HepG2 (cell line): ENCODE data around the gene TASOR2. TPM values are rescaled to one million over a fixed set of nuclear protein-coding genes. Genes with fewer than 3 reads are reported as not detected.

Source experiments
- GTF2F1 ChIP-seq: fragments of 150-350 bp; IDR thresholded peaks from 2 replicates; pipeline ENCODE4 v1.6.1; 2014; ENCODE audit warnings: low read length
- JUN ChIP-seq: sonication (generic); formaldehyde crosslinking; IDR thresholded peaks from 2 replicates; pipeline ENCODE4 v1.4.0; 2020; ENCODE audit warnings: mild to moderate bottlenecking, missing genetic modification reagents
- MAFF ChIP-seq: IDR thresholded peaks from 2 replicates; pipeline ENCODE4 v1.6.1; 2011; ENCODE audit warnings: low read depth, low read length, improper control_type of control experiment
- SKIL ChIP-seq: sonication (generic); formaldehyde crosslinking; IDR thresholded peaks from 2 replicates; pipeline ENCODE4 v1.8.0; 2022; ENCODE audit warnings: missing genetic modification reagents, mild to moderate bottlenecking, moderate library complexity, borderline replicate concordance
- SRF ChIP-seq: IDR thresholded peaks from 2 replicates; pipeline ENCODE4 v1.6.1; 2011; ENCODE audit warnings: mild to moderate bottlenecking, low read depth, low read length, moderate library complexity
- TBX2 ChIP-seq: sonication (generic); formaldehyde crosslinking; IDR thresholded peaks from 2 replicates; pipeline ENCODE4 v1.5.0; 2020; ENCODE audit warnings: missing genetic modification reagents, mild to moderate bottlenecking, borderline replicate concordance
- TBX3 ChIP-seq: fragments of 450-650 bp; IDR thresholded peaks from 2 replicates; pipeline ENCODE4 v1.6.1; 2017; ENCODE audit warnings: antibody characterized with exemption, mild to moderate bottlenecking, inconsistent platforms, borderline replicate concordance
- TRIM24 ChIP-seq: sonication (generic); formaldehyde crosslinking; IDR thresholded peaks from 2 replicates; pipeline ENCODE4 v1.8.0; 2022; ENCODE audit warnings: mild to moderate bottlenecking, missing genetic modification reagents
- XBP1 ChIP-seq: sonication (generic); formaldehyde crosslinking; IDR thresholded peaks from 2 replicates; pipeline ENCODE4 v1.5.0; 2020; ENCODE audit warnings: missing genetic modification reagents
- ZBTB46 ChIP-seq: sonication (generic); formaldehyde crosslinking; IDR thresholded peaks from 2 replicates; pipeline ENCODE4 v1.4.0; 2020; ENCODE audit warnings: mild to moderate bottlenecking, missing genetic modification reagents, borderline replicate concordance
- ZNF354B ChIP-seq: sonication (generic); formaldehyde crosslinking; IDR thresholded peaks from 2 replicates; pipeline ENCODE4 v1.8.0; 2022; ENCODE audit warnings: mild to moderate bottlenecking, missing genetic modification reagents
- ZNF44 ChIP-seq: sonication (generic); formaldehyde crosslinking; IDR thresholded peaks from 2 replicates; pipeline ENCODE4 v1.5.1; 2020; ENCODE audit warnings: mild to moderate bottlenecking, missing genetic modification reagents
- ZNF460 ChIP-seq: sonication (generic); formaldehyde crosslinking; IDR thresholded peaks from 2 replicates; pipeline ENCODE4 v1.5.1; 2020; ENCODE audit warnings: missing genetic modification reagents, mild to moderate bottlenecking, borderline replicate concordance
- ZNF557 ChIP-seq: sonication (generic); formaldehyde crosslinking; IDR thresholded peaks from 2 replicates; pipeline ENCODE4 v1.4.0; 2020; ENCODE audit warnings: missing genetic modification reagents
- polyA plus RNA-seq, 8 experiments: library from polyadenylated mRNA; depleted of rRNA in 3 of 8; stranded (reverse) in 7 of 8; unstranded in 1 of 8; fragments of >200 nt; fragmentation: Illumina TruSeq in 4 of 8; extraction: Trizol in 4 of 8; gene quantifications; 2 replicates each; pipeline versions ENCODE4 v1.2.1 to v1.2.3, GENCODE V29; 2011 to 2016; ENCODE audit warnings: low read depth in 4 of 8, missing spikeins in 1 of 8, mixed read lengths in 1 of 8; ENCODE audit not compliant: insufficient read depth in 1 of 8
- total RNA-seq, 5 experiments: library from RNA; depleted of rRNA; stranded (reverse); fragments of >200 nt; fragmentation: Illumina TruSeq; extraction: Trizol; gene quantifications; 2 replicates each; pipeline ENCODE4 v1.2.3, GENCODE V29; 2016; ENCODE audit warnings: low read depth in 1 of 5
- TF ChIP-seq, protein P1 (sequence below): sonication (generic); formaldehyde crosslinking; IDR thresholded peaks from 2 replicates; pipeline ENCODE4 v1.4.0; 2020; ENCODE audit warnings: mild to moderate bottlenecking, missing genetic modification reagents
- TF ChIP-seq, protein P2 (sequence below): sonication (generic); formaldehyde crosslinking; conservative IDR thresholded peaks from 2 replicates; pipeline ENCODE4 v1.8.0; 2022; ENCODE audit warnings: low read depth, missing genetic modification reagents
- TF ChIP-seq, protein P3 (sequence below): sonication (generic); formaldehyde crosslinking; conservative IDR thresholded peaks from 2 replicates; pipeline ENCODE4 v1.5.0; 2020; ENCODE audit warnings: missing genetic modification reagents
- TF ChIP-seq, protein P4 (sequence below): sonication (generic); formaldehyde crosslinking; IDR thresholded peaks from 2 replicates; pipeline ENCODE4 v1.5.0; 2020; ENCODE audit warnings: missing genetic modification reagents

TASOR2 gene
- total and polyA plus RNA-seq, 2 of the 13 experiments (the other 11 are each of a cell fraction or from before 2014, with no cell fraction given), result 24.2 to 55.3 TPM

GRCh38 chr10:5659702-5660528 lies 24.7 kb upstream of the TASOR2 start (continued):
- TF ChIP-seq ZNF557 (CRISPR knock-in tag) (no peak), SKIL (CRISPR knock-in tag) (peak; percentile 83), MAFF (0 out of 2 replicates have a peak, but pooled peaks have one; percentile 8), JUN (CRISPR knock-in tag) (no peak), GTF2F1 (no peak), ZNF460 (CRISPR knock-in tag) (no peak), SRF (no peak), TBX2 (CRISPR knock-in tag) (no peak; the same call in 1 of the 2 replicates), ZBTB46 (CRISPR knock-in tag) (no peak), TBX3 (peak; percentile 26; the same call in 1 of the 2 replicates), XBP1 (CRISPR knock-in tag) (no peak), ZNF44 (no peak), TRIM24 (CRISPR knock-in tag) (no peak), ZNF354B (CRISPR knock-in tag) (no peak)
- TF ChIP-seq, protein P1, sequence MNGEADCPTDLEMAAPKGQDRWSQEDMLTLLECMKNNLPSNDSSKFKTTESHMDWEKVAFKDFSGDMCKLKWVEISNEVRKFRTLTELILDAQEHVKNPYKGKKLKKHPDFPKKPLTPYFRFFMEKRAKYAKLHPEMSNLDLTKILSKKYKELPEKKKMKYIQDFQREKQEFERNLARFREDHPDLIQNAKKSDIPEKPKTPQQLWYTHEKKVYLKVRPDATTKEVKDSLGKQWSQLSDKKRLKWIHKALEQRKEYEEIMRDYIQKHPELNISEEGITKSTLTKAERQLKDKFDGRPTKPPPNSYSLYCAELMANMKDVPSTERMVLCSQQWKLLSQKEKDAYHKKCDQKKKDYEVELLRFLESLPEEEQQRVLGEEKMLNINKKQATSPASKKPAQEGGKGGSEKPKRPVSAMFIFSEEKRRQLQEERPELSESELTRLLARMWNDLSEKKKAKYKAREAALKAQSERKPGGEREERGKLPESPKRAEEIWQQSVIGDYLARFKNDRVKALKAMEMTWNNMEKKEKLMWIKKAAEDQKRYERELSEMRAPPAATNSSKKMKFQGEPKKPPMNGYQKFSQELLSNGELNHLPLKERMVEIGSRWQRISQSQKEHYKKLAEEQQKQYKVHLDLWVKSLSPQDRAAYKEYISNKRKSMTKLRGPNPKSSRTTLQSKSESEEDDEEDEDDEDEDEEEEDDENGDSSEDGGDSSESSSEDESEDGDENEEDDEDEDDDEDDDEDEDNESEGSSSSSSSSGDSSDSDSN (CRISPR knock-in tag), result peak; percentile 70
- TF ChIP-seq, protein P2, sequence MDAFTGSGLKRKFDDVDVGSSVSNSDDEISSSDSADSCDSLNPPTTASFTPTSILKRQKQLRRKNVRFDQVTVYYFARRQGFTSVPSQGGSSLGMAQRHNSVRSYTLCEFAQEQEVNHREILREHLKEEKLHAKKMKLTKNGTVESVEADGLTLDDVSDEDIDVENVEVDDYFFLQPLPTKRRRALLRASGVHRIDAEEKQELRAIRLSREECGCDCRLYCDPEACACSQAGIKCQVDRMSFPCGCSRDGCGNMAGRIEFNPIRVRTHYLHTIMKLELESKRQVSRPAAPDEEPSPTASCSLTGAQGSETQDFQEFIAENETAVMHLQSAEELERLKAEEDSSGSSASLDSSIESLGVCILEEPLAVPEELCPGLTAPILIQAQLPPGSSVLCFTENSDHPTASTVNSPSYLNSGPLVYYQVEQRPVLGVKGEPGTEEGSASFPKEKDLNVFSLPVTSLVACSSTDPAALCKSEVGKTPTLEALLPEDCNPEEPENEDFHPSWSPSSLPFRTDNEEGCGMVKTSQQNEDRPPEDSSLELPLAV (CRISPR knock-in tag), result no peak
- TF ChIP-seq, protein P3, sequence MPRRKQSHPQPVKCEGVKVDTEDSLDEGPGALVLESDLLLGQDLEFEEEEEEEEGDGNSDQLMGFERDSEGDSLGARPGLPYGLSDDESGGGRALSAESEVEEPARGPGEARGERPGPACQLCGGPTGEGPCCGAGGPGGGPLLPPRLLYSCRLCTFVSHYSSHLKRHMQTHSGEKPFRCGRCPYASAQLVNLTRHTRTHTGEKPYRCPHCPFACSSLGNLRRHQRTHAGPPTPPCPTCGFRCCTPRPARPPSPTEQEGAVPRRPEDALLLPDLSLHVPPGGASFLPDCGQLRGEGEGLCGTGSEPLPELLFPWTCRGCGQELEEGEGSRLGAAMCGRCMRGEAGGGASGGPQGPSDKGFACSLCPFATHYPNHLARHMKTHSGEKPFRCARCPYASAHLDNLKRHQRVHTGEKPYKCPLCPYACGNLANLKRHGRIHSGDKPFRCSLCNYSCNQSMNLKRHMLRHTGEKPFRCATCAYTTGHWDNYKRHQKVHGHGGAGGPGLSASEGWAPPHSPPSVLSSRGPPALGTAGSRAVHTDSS (CRISPR knock-in tag), result no peak
- TF ChIP-seq, protein P4, sequence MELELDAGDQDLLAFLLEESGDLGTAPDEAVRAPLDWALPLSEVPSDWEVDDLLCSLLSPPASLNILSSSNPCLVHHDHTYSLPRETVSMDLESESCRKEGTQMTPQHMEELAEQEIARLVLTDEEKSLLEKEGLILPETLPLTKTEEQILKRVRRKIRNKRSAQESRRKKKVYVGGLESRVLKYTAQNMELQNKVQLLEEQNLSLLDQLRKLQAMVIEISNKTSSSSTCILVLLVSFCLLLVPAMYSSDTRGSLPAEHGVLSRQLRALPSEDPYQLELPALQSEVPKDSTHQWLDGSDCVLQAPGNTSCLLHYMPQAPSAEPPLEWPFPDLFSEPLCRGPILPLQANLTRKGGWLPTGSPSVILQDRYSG, result no peak
